IPS-20b (cell line): ENCODE measurements around the gene CSMD2.

Source experiments
- H3K27ac ChIP-seq: one replicate; pipeline ENCODE4 v1.5.1; 2013; ENCODE audit warnings: low read length
- H3K27me3 ChIP-seq: 2 replicates; pipeline ENCODE4 v1.6.1; 2013; ENCODE audit warnings: mild to moderate bottlenecking, low read length, inconsistent platforms; ENCODE audit not compliant: insufficient read depth
- H3K36me3 ChIP-seq: 2 replicates; pipeline ENCODE4 v1.6.1; 2013; ENCODE audit warnings: low read depth, mild to moderate bottlenecking, inconsistent platforms, low read length, moderate library complexity; ENCODE audit not compliant: insufficient read depth
- H3K4me1 ChIP-seq: 2 replicates; pipeline ENCODE4 v1.6.1; 2013; ENCODE audit warnings: mild to moderate bottlenecking, control low read depth, inconsistent platforms, low read length, moderate library complexity; ENCODE audit not compliant: insufficient read depth
- H3K4me3 ChIP-seq: 2 replicates; pipeline ENCODE4 v1.5.1; 2013; ENCODE audit warnings: mild to moderate bottlenecking, low read length, inconsistent platforms
- H3K9ac ChIP-seq: 2 replicates; pipeline ENCODE4 v1.6.1; 2013; ENCODE audit warnings: low read depth, mild to moderate bottlenecking, inconsistent platforms, low read length, moderate library complexity
- H3K9me3 ChIP-seq: 2 replicates; pipeline ENCODE4 v1.6.1; 2013; ENCODE audit warnings: mild to moderate bottlenecking, low read depth, low read length, inconsistent platforms; ENCODE audit not compliant: insufficient read depth

Gene CSMD2

GRCh38 chr1:34153246-34153645, 11.8 kb downstream of the CSMD2 start:
- no peaks in the 10 kb centered on the region for H3K9me3 ChIP-seq
- H3K36me3 ChIP-seq: peaks cover 6% of the 10 kb centered on the region; the same call in 1 of the 2 replicates
- peaks cover 13% of the 10 kb centered on the region for H3K4me1 ChIP-seq
- no peak overlapping the region for H3K27ac ChIP-seq
- no peaks in the 10 kb centered on the region for H3K27me3 ChIP-seq
- H3K9ac ChIP-seq: no peak overlapping the region
- no peak overlapping the region for H3K4me3 ChIP-seq

GRCh38 chr1:34149501-34149900, 15.5 kb downstream of the CSMD2 start:
- Histone ChIP-seq H3K9ac (no peak overlapping the region), H3K9me3 (no peaks in the 10 kb centered on the region), H3K27ac (no peak overlapping the region)

GRCh38 chr1:34147301-34147700, 17.7 kb downstream of the CSMD2 start:
- peaks cover 20% of the 10 kb centered on the region for H3K4me1 ChIP-seq
- H3K9ac ChIP-seq: no peak overlapping the region
- H3K27ac ChIP-seq: peak overlapping the region; percentile 50
- no peaks in the 10 kb centered on the region for H3K27me3 ChIP-seq
- H3K9me3 ChIP-seq: no peaks in the 10 kb centered on the region
- H3K36me3 ChIP-seq: peaks cover 17% of the 10 kb centered on the region; the same call in 1 of the 2 replicates
- no peak overlapping the region for H3K4me3 ChIP-seq

More at GRCh38 chr1:34149501-34149900, 15.5 kb downstream of the CSMD2 start:
- Histone ChIP-seq H3K36me3 (peaks cover 6% of the 10 kb centered on the region; the same call in 1 of the 2 replicates), H3K4me3 (no peak overlapping the region), H3K4me1 (peaks cover 20% of the 10 kb centered on the region), H3K27me3 (no peaks in the 10 kb centered on the region)

GRCh38 chr1:34144766-34145165, 20.3 kb downstream of the CSMD2 start:
- H3K4me3 ChIP-seq: no peak overlapping the region
- no peak overlapping the region for H3K27ac ChIP-seq
- H3K36me3 ChIP-seq: peaks cover 17% of the 10 kb centered on the region; the same call in 1 of the 2 replicates
- H3K9ac ChIP-seq: no peak overlapping the region
- peaks cover 29% of the 10 kb centered on the region for H3K4me1 ChIP-seq
- H3K9me3 ChIP-seq: no peaks in the 10 kb centered on the region
- no peaks in the 10 kb centered on the region for H3K27me3 ChIP-seq

GRCh38 chr1:34143975-34144374, 21.1 kb downstream of the CSMD2 start:
- Histone ChIP-seq H3K4me1 (peaks cover 22% of the 10 kb centered on the region), H3K36me3 (peaks cover 17% of the 10 kb centered on the region; the same call in 1 of the 2 replicates), H3K27me3 (no peaks in the 10 kb centered on the region), H3K9me3 (no peaks in the 10 kb centered on the region), H3K27ac (no peak overlapping the region), H3K9ac (no peak overlapping the region), H3K4me3 (no peak overlapping the region)

GRCh38 chr1:34140011-34140676, 24.9 kb downstream of the CSMD2 start:
- Histone ChIP-seq H3K27me3 (no peaks in the 10 kb centered on the region), H3K36me3 (peaks cover 17% of the 10 kb centered on the region; the same call in 1 of the 2 replicates)

GRCh38 chr1:34137411-34137810, 27.6 kb downstream of the CSMD2 start:
- H3K9ac ChIP-seq: no peak overlapping the region
- H3K9me3 ChIP-seq: no peaks in the 10 kb centered on the region
- H3K27me3 ChIP-seq: no peaks in the 10 kb centered on the region
- no peaks in the 10 kb centered on the region for H3K36me3 ChIP-seq
- H3K4me1 ChIP-seq: peaks cover 11% of the 10 kb centered on the region; the same call in 1 of the 2 replicates
- no peak overlapping the region for H3K4me3 ChIP-seq
- H3K27ac ChIP-seq: no peak overlapping the region

More at GRCh38 chr1:34140011-34140676, 24.9 kb downstream of the CSMD2 start:
- H3K27ac ChIP-seq: no peak overlapping the region
- H3K9me3 ChIP-seq: no peaks in the 10 kb centered on the region
- peaks cover 11% of the 10 kb centered on the region; the same call in 1 of the 2 replicates for H3K4me1 ChIP-seq
- H3K4me3 ChIP-seq: no peak overlapping the region
- no peak overlapping the region for H3K9ac ChIP-seq

GRCh38 chr1:34132161-34132420, 32.9 kb downstream of the CSMD2 start:
- H3K9ac ChIP-seq: no peak overlapping the region
- 0 out of 2 replicates have a peak, but pooled peaks cover 4% of the 10 kb centered on the region for H3K36me3 ChIP-seq
- H3K4me3 ChIP-seq: no peak overlapping the region
- H3K27ac ChIP-seq: no peak overlapping the region
- no peaks in the 10 kb centered on the region for H3K4me1 ChIP-seq
- no peaks in the 10 kb centered on the region for H3K27me3 ChIP-seq
- H3K9me3 ChIP-seq: no peaks in the 10 kb centered on the region

- Histone ChIP-seq H3K27ac (no peak overlapping the region), H3K27me3 (no peaks in the 10 kb centered on the region), H3K9ac (no peak overlapping the region)
These were observed 33.5 kb downstream of the CSMD2 start for GRCh38 chr1:34131396-34132160.

GRCh38 chr1:34130306-34130705, 34.7 kb downstream of the CSMD2 start:
- no peaks in the 10 kb centered on the region for H3K27me3 ChIP-seq
- no peaks in the 10 kb centered on the region for H3K9me3 ChIP-seq
- H3K4me3 ChIP-seq: no peak overlapping the region
- H3K9ac ChIP-seq: no peak overlapping the region
- H3K4me1 ChIP-seq: no peaks in the 10 kb centered on the region
- no peak overlapping the region for H3K27ac ChIP-seq
- H3K36me3 ChIP-seq: 0 out of 2 replicates have a peak, but pooled peaks cover 4% of the 10 kb centered on the region

More at GRCh38 chr1:34131396-34132160, 33.5 kb downstream of the CSMD2 start:
- Histone ChIP-seq H3K4me3 (no peak overlapping the region), H3K36me3 (0 out of 2 replicates have a peak, but pooled peaks cover 4% of the 10 kb centered on the region), H3K4me1 (no peaks in the 10 kb centered on the region), H3K9me3 (no peaks in the 10 kb centered on the region)

- Histone ChIP-seq H3K4me3 (no peak overlapping the region), H3K27ac (no peak overlapping the region), H3K4me1 (no peaks in the 10 kb centered on the region), H3K9me3 (no peaks in the 10 kb centered on the region), H3K9ac (no peak overlapping the region), H3K36me3 (0 out of 2 replicates have a peak, but pooled peaks cover 4% of the 10 kb centered on the region), H3K27me3 (no peaks in the 10 kb centered on the region)
These were observed 35.4 kb downstream of the CSMD2 start for GRCh38 chr1:34129630-34130029.
